Stimulated activated CD8-positive, alpha-beta memory T cell treated with anti-CD3 and anti-CD28 coated beads, Interleukin-2, amount 100 ng/mL, for 48 hours (primary cell): Measurements from ENCODE around the gene LHPP.
"Not testable (repeated sequence)": the region's sequence is repeated elsewhere in the genome, so short reads cannot be mapped to it uniquely, and the experiment has no call there.

ENCODE experiments used
- DNase-seq, 2 donors: peaks; one replicate each; pipeline ENCODE4 v3.0.0-alpha.2; 2020; ENCODE audit warnings: low read depth in 2 of 2

The LHPP gene

GRCh38 chr10:124573726-124574455, 112.3 kb downstream of the LHPP start:
- DNase-seq: no peak

- no peak for DNase-seq
These were observed 112.9 kb downstream of the LHPP start for GRCh38 chr10:124574456-124575070.

DNA sequence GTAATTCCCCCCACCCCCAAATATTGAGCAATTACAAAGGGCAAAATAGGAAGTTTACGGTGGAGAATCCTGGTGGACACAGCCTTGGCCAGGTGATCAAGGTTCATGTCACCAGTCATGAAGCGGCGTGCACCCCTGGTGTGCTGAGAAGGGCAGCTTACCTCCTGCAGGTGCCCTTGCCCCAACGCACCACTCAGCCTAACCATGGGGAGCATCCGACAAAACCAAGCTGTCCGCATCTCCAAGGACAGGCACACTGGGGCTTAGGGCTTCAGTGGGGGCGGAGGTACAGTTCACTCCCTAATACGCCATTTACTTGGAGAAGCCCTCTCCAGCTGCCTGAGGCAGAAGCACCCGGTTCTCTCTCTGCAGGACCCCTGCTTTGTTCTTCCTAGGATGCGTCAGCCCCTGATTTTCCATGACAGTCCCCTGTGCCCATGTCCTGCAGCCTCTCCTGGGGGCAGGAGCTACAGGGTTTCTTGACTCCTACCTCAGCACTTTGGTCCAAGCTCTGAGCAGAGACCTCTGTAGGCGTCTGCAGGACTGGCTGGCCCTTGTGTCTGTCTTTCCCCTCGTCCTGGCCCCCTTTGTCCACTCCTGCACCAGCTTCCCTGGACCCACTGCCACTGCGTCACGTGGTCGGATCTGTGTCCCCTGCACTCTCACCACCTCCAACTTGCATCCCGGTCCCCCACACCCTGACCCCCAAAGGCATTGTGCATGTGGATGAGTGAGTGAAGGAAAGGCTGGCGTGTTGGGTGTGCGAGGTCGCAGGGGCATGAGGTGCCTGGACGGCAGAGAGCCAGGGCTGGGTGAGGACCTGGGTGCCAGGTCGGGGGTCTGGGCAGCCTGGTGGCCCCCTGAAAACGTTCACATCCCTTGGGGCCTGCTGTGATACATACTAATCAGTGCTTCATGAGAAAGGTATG, 113.7 kb downstream of the LHPP start:
- no peak for DNase-seq

GRCh38 chr10:124576526-124577420, 115.2 kb downstream of the LHPP start:
- DNase-seq: no peak

DNA sequence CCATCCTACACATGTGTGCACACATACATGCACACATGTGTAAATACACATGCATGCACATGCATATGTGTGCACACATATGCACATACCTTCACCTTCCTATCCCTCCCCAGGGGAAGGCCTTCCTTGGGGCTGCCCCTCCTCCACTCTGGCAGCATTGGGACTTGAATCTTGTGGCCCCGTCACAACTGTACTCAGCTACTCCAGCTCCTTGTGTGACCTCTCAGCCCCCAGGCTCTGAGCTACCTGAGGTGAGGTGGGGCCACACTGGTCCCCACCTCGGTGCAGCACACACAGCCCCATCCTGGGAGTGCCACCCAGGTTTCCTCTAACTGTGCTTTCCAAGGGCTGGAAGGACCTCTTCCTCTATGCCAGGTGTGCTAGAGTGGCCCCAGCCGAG, 116.0 kb downstream of the LHPP start:
- no peak for DNase-seq

- no peak for DNase-seq
These were observed 116.8 kb downstream of the LHPP start for GRCh38 chr10:124578231-124579010.

DNA sequence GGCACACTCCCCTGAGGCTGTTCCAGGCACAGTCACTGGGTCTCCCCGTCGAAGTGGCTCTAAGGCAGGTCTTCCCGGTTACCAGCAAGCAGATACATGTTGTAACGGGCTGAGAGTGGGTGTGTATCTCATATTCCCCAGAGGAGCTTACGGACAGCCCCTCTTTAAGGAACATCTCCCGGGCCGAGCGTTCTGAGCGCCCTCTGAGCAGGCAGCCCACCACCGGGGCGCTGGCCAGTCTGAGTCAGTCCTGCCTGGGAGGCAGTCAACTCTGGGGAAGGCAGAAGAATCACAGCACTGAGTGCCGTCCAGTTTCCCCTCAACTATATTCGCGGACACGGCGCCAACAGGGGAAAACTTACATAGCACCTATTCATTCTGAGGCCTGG, 117.4 kb downstream of the LHPP start:
- no peak for DNase-seq

- no peak for DNase-seq
These were observed 124.5 kb downstream of the LHPP start for GRCh38 chr10:124586142-124586541.

GRCh38 chr10:124587811-124588211, 126.2 kb downstream of the LHPP start:
- DNase-seq: no peak

GRCh38 chr10:124588341-124588735, 126.7 kb downstream of the LHPP start:
- not testable (repeated sequence) for DNase-seq

DNA sequence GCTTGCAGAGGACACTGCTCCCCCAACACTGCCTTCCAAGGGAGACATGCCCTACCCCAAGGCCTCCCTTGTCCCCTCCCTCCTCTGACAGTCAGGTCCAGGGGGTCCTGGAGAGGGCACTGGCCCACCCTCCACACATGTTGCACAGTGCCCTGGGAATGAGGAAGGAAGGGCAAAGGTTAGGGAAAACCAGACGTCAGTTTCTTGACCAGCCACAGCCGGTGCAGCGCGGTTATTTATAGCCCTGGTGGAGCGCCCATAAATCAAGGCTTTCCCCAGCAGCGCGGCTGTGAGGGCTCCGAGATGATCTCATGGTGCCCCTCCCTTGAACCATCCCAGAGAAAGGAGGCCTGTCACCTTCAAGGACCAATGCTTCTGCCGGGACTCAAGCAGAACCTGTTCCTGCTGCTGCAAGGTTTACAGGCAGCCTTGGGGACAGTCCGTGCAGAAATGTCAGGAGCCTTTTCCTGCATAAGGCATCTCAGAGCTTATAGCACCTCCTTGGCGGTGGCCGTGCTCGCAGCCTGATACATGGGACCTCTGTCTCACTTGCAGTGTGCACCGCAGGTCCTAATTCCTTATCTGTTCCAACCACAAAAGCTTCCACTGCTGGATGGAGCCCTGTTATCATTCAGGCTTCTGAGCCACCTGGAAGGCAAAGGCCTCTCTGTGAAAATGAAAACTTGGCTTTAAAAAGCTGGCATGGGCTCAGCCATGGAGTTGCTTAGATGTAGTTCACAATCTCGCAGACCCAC, 127.3 kb downstream of the LHPP start:
- no peak for DNase-seq

- no peak for DNase-seq
These were observed 127.9 kb downstream of the LHPP start for GRCh38 chr10:124589491-124590041.

GRCh38 chr10:124590216-124591122, 128.8 kb downstream of the LHPP start:
- DNase-seq: no peak

DNA sequence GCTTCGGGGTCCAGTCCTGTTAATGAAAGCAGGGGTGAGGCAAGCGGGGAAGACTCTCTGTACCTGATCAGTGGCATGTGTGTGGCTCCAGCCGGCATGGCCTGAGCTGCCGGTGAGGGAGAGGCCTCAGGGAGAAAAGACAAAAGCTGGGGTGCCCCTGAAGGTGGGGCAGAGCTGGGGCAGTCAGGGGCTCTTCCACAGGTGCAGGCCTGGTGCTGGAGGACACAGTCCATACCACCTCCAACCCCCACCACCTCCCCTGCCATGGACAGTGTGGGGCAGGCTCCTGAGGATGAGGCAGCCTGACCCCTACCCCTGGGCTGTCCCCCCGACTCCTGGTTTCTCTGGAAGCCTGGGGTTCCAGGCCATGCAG, 129.5 kb downstream of the LHPP start:
- DNase-seq: no peak

GRCh38 chr10:124592101-124592500, 130.5 kb downstream of the LHPP start:
- no peak for DNase-seq

GRCh38 chr10:124592736-124593430, 131.3 kb downstream of the LHPP start:
- DNase-seq: no peak

- no peak for DNase-seq
These were observed 131.9 kb downstream of the LHPP start for GRCh38 chr10:124593431-124593985.

- DNase-seq: no peak
These were observed 132.6 kb downstream of the LHPP start for GRCh38 chr10:124594240-124594639.
